KMS-11 (cell line): ENCODE data around the gene ATF7IP2.

Source experiments
- H2AFZ ChIP-seq: fragments of 200-600 bp; sonication (generic); 2 replicates; pipeline ENCODE4 v1.6.1; 2016; ENCODE audit warnings: antibody characterized with exemption, mixed run types, low read depth
- H3K27ac ChIP-seq: fragments of 200-600 bp; sonication (generic); 2 replicates; pipeline ENCODE4 v1.6.1; 2016; ENCODE audit warnings: mild to moderate bottlenecking, mixed run types
- H3K27me3 ChIP-seq: fragments of 200-600 bp; sonication (generic); 2 replicates; pipeline ENCODE4 v1.6.1; 2017; ENCODE audit warnings: mild to moderate bottlenecking, low read depth, mixed run types, moderate library complexity; ENCODE audit not compliant: insufficient read depth
- H3K36me3 ChIP-seq: fragments of 200-600 bp; sonication (generic); 2 replicates; pipeline ENCODE4 v1.6.1; 2017; ENCODE audit warnings: mild to moderate bottlenecking, mixed run types; ENCODE audit not compliant: insufficient read depth
- H3K4me1 ChIP-seq: fragments of 200-600 bp; sonication (generic); 2 replicates; pipeline ENCODE4 v1.6.1; 2016; ENCODE audit warnings: mild to moderate bottlenecking, low read depth, mixed run types; ENCODE audit not compliant: poor library complexity, severe bottlenecking
- H3K4me2 ChIP-seq: fragments of 200-600 bp; sonication (generic); 2 replicates; pipeline ENCODE4 v1.7.0; 2016; ENCODE audit warnings: mild to moderate bottlenecking, mixed run types
- H3K4me3 ChIP-seq: fragments of 200-600 bp; sonication (generic); IDR thresholded peaks from 2 replicates; pipeline ENCODE4 v1.6.1; 2017; ENCODE audit warnings: low read depth, low read length, mixed read lengths; ENCODE audit not compliant: insufficient read depth
- H3K79me2 ChIP-seq: fragments of 200-600 bp; sonication (generic); 2 replicates; pipeline ENCODE4 v1.6.1; 2016; ENCODE audit warnings: low read depth, mixed run types; ENCODE audit not compliant: insufficient read depth
- H3K9ac ChIP-seq: fragments of 200-600 bp; sonication (generic); 2 replicates; pipeline ENCODE4 v1.6.1; 2016; ENCODE audit warnings: mild to moderate bottlenecking, mixed run types
- H4K20me1 ChIP-seq: fragments of 200-600 bp; sonication (generic); 2 replicates; pipeline ENCODE4 v1.6.1; 2016; ENCODE audit warnings: mild to moderate bottlenecking, mixed run types; ENCODE audit not compliant: insufficient read depth
- CTCF ChIP-seq: fragments of 200-600 bp; sonication (generic); conservative IDR thresholded peaks from 2 replicates; pipeline ENCODE4 v1.6.1; 2017; ENCODE audit warnings: low read depth, mild to moderate bottlenecking, antibody characterized with exemption, low read length, moderate library complexity, mixed read lengths

The ATF7IP2 gene

DNA sequence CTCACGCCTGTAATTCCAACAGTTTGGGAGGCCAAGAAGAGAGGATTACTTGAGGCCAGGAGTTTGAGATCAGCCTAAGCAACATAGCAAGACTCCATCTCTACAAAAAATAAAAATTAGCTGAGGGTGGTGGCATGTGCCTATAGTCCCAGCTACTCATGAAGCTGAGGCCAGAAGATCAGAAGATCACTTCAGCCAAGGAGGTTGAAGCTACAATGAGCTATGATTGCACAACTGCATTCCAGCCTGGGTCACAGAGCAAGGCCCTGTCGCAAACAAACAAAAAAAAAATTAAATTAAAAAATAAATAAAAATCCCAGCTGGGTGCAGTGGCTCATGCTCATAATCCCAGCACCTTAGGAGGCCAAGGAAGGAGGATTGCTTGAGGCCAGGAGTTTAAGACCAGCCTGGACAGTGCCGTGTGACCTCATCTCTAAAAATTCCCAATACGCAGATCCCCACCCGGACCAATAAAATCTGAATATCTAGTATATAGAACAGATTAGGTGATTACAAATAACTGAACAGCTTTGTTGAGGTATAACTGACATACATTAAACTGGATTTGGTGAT, 18.2 kb upstream of the ATF7IP2 start:
- Histone ChIP-seq H3K4me3 (no peak overlapping the region), H4K20me1 (no peaks in the 10 kb centered on the region), H3K27me3 (no peaks in the 10 kb centered on the region), H2AFZ (no peak overlapping the region), H3K4me1 (no peaks in the 10 kb centered on the region), H3K36me3 (no peaks in the 10 kb centered on the region), H3K4me2 (no peak overlapping the region), H3K27ac (no peak overlapping the region), H3K79me2 (no peaks in the 10 kb centered on the region), H3K9ac (no peak overlapping the region)
- no peak for TF ChIP-seq CTCF

DNA sequence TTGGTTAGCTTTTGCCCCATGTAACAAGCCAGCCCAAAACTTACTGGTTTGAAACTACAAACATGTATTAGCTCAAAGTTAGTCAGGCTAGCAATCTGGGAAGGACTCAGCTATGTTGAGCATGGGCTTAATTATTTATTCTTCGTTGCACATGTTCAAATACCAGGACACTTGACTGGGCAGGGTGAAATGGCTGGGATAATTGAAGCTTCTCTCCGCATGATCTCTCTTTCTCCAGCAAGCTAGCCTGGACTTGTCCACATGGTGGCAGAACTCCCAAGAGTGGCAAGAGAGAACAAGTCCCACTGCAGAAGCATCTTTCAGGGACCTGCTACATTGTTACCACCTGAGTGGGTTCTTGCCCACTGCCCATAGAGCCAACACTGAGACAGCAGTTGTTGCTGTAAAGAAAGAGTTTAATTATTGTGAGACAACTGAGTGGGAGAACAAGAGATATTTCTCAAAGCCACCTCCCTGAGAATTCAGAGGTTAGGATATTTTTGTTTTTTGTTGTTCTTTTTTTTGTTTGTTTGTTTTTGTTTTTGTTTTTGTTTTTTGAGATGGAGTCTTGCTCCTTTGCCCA, 16.8 kb upstream of the ATF7IP2 start:
- Histone ChIP-seq H2AFZ (no peak overlapping the region), H3K4me2 (no peak overlapping the region), H3K4me1 (no peaks in the 10 kb centered on the region), H3K27ac (no peak overlapping the region), H3K36me3 (no peaks in the 10 kb centered on the region), H3K27me3 (no peaks in the 10 kb centered on the region), H4K20me1 (no peaks in the 10 kb centered on the region), H3K79me2 (no peaks in the 10 kb centered on the region), H3K9ac (no peak overlapping the region), H3K4me3 (no peak overlapping the region)
- TF ChIP-seq CTCF, result no peak

GRCh38 chr16:10370096-10370726, 15.7 kb upstream of the ATF7IP2 start:
- Histone ChIP-seq H3K9ac (no peak overlapping the region), H3K4me3 (no peak overlapping the region), H3K4me2 (no peak overlapping the region), H3K27me3 (no peaks in the 10 kb centered on the region), H3K36me3 (no peaks in the 10 kb centered on the region), H3K4me1 (no peaks in the 10 kb centered on the region), H3K27ac (no peak overlapping the region), H2AFZ (no peak overlapping the region), H4K20me1 (no peaks in the 10 kb centered on the region), H3K79me2 (no peaks in the 10 kb centered on the region)
- no peak for TF ChIP-seq CTCF

GRCh38 chr16:10371592-10371991, 14.3 kb upstream of the ATF7IP2 start:
- H3K27me3 ChIP-seq, result no peaks in the 10 kb centered on the region
- no peaks in the 10 kb centered on the region for H3K4me1 ChIP-seq
- no peak overlapping the region for H3K9ac ChIP-seq

More at GRCh38 chr16:10371592-10371991, 14.3 kb upstream of the ATF7IP2 start:
- H3K4me3 ChIP-seq, result no peak overlapping the region
- no peaks in the 10 kb centered on the region for H3K36me3 ChIP-seq
- H4K20me1 ChIP-seq, result no peaks in the 10 kb centered on the region
- H3K4me2 ChIP-seq, result no peak overlapping the region
- H3K27ac ChIP-seq, result no peak overlapping the region
- no peak for TF ChIP-seq CTCF
- H2AFZ ChIP-seq, result no peak overlapping the region
- H3K79me2 ChIP-seq, result no peaks in the 10 kb centered on the region
